HK-2 (cell line): ENCODE measurements around the gene PSMD6.

ENCODE experiments used
- DNase-seq: peaks from one replicate; pipeline ENCODE4 v3.0.0-alpha.2; 2018; ENCODE audit not compliant: unreplicated experiment

The PSMD6 gene

GRCh38 chr3:64008487-64009351 is 14.6 kb downstream of the PSMD6 start:
- DNase-seq, result no peak

- DNase-seq, result no peak
These were observed 15.3 kb downstream of the PSMD6 start for GRCh38 chr3:64008017-64008416.

DNA sequence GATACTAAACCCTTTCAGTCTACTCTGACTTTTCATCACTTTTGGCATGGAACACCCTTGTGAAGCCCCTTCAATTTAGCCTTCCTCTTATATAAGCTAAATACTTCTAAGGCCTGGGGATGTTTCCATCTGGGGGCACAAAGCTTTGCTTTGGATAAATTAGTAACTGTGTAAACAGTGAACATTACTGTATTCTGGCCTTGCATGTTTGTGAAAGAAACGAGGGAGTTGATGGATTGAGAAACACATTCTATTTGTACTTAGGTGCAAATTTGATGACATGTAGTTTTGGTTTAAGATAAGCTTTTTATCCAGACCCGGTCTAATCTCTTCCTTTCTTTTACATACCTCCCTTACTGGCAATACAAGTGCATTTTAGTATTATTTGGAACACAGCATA is 19.7 kb downstream of the PSMD6 start:
- no peak for DNase-seq

GRCh38 chr3:64002233-64002632 is 21.1 kb downstream of the PSMD6 start:
- DNase-seq, result no peak

GRCh38 chr3:64000453-64001055 is 22.7 kb downstream of the PSMD6 start:
- DNase-seq, result no peak

GRCh38 chr3:63998852-63999754 is 24.2 kb downstream of the PSMD6 start:
- DNase-seq, result no peak

GRCh38 chr3:63995086-63995485 is 28.2 kb downstream of the PSMD6 start:
- no peak for DNase-seq

- DNase-seq, result peak; percentile 28
These were observed 29.6 kb downstream of the PSMD6 start for GRCh38 chr3:63993653-63994079.

DNA sequence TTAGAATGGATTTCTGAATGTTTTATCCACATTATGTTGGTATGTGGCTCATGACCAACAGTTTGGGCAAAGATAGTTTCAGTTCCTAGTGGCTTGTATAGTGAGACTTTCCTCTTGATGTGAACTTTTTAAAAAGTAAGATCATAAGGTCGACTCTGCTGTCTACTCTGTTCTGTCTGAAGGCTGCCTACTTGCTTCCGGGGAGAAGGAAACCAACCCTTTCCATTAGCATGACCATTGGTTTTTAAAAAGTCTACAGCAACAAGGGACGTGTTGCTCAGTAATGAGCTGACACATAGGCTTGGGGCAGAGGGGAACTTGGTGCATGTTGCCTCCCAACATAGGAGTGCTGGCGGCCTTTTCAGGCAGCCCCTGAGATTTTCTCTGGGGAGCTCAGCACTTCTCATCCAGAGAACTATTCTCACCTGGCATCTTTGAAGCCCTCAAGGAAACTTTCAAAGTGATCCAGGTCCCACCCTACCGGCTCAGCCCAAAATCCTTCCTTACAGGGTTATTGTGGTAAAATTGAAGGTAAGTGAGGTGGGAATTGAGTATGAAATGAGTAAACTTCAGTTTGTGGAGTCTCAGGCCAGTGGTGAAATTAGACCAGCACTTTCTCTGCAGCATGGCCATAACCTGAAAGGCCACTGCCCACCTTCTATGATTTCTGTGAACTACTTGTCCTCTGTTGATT is 30.6 kb downstream of the PSMD6 start:
- DNase-seq, result no peak

- DNase-seq, result no peak
These were observed 31.6 kb downstream of the PSMD6 start for GRCh38 chr3:63991666-63992065.

DNA sequence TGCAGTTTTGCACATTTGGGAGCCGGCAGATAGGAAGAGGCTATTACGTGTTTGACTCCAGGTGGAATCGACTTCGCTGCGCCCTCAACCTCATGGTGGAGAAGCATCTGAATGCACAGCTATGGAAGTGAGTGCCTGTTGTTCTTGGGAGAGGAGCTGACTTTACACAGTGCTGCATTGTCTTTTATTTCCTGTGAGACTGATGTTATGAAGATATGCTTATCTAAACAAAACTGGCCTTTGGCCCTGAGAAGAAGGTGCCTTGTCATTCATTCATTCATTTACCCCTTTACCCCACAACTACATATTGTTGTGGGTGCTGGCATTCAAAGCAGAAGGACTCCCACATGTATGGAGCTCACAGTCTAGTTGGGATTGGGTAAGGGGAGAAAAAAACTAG is 32.6 kb downstream of the PSMD6 start:
- no peak for DNase-seq

DNA sequence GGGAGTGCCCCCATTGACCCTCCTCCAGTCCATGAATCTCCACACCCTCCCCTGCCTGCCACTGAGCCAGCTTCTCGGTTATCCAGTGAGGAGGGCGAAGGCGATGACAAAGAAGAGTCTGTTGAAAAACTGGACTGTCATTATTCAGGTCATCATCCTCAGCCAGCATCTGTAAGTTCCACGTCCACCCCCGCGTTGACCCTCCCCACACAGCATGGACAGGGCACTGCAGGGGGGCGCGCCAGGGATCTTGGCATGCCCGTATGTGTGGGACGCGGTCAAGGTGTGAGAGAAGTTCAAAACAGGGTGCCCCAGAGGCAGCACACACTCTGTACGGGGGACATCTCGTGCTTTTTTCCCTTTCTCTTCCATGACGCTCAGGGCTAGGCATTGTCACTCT is 33.1 kb downstream of the PSMD6 start:
- DNase-seq, result no peak

DNA sequence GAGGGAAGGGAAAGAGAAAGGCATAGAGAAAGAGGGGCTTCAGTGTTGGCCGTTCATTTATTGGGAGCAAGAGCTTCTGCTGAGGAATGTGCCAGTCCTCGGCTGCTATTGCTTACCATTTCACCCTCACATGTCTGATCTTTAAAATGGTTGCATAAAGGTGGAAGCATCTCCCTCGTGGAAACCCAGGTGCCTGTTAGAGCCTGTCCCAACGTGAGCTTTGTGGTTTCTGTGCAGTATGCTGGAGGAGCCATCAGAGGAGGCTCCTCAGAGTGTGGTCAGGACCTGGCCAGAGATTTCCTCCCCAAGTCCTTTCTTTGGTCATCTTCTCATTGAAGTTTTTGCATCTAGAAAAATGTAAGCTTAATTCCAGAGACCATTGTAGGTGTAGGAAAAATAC is 34.4 kb downstream of the PSMD6 start:
- no peak for DNase-seq

GRCh38 chr3:63986831-63987230 is 36.5 kb downstream of the PSMD6 start:
- DNase-seq, result no peak

DNA sequence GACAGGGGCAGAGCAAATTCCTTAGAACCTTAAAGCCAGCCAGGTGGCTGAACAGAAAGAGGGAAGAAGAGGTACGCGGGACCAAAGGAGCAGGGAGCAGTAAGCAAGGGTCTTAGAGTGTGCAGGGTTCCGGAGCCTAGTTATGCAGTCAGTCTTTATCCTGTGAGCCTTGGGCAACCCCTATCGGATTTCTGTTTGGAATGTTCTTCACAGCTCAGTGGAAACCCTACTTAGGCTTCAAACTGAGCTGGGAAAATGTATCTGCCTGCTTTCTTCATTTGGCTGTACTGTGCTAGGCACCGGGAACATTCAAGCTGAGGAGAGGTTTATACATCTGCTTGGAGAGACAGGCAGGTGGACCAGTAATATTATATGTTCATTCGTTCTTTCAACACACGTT is 37.1 kb downstream of the PSMD6 start:
- no peak for DNase-seq

DNA sequence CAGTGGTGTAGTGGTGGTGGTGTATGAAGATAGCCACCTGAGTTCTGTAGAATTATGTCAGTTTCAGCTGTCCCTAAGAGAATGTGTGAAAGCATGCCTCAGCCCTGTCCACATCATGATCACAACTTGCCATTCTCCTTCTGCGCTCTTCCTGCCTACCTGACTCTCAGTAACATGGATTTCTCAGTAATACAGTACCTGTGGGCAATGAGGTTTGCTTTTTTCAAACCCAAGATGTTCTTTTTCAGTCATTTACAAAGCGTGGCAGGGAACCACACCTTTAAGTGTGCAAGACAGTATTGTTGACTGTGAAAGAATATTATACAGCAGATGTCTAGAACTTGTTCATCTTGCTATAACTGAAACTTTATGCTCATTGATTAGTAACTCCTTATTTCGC is 38.9 kb downstream of the PSMD6 start:
- DNase-seq, result no peak

- no peak for DNase-seq
These were observed 41.3 kb downstream of the PSMD6 start for GRCh38 chr3:63981980-63982379.

- DNase-seq, result no peak
These were observed 42.3 kb downstream of the PSMD6 start for GRCh38 chr3:63980830-63981498.

- DNase-seq, result no peak
These were observed 43.3 kb downstream of the PSMD6 start for GRCh38 chr3:63980019-63980418.

DNA sequence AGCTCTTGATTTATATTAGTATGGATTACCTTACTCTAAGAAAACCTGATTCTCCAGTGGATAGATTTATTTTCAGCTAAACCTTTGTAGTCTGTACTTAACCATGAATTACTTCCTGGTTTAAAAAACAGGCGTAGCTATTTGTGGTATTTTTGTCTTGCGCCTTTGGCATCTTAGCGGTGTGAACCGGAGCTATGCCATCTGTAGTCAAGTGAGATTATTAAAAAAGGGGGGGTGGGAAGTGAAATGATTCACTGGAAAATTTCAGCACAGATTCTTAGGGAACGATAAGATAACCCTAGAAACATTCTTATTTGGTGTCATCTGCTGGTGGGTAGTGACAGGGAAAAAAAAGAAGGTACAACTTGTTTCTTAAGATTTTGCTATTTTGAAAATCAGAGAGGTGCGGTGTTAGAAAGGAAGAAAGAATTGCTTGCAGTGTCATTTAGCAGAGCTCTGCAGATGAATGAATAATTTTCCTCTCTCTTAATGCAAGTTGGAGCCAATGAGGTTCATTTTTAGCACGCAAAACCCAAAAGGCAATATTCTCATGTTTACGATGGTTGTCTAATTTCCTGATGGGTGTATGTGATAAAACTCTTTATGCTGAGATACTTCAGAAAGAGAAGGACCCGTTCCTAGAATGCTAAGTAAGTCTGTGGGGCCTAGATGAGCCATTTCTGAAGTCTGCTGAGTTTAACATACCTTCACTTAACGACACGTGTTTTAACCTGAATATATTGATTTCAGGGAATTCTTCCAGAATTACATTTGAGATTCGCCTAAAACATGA is 44.0 kb downstream of the PSMD6 start:
- no peak for DNase-seq
